HepG2 (cell line): ENCODE results near the gene IRF7. TPM values are rescaled to one million over a fixed set of nuclear protein-coding genes. Genes with fewer than 3 reads are reported as not detected.
A peak's percentile ranks its signal among the peaks of the same experiment; 100 is the strongest.

Experiments
- GATAD1 ChIP-seq: IDR thresholded peaks from 2 replicates; pipeline ENCODE4 v1.6.1; 2016; ENCODE audit warnings: missing genetic modification reagents, missing compliant biosample characterization
- MAFG ChIP-seq: sonication (generic); formaldehyde crosslinking; IDR thresholded peaks from 2 replicates; pipeline ENCODE4 v1.5.1; 2020; ENCODE audit warnings: mild to moderate bottlenecking, missing genetic modification reagents
- ZFYVE20 ChIP-seq: sonication (generic); formaldehyde crosslinking; IDR thresholded peaks from 2 replicates; pipeline ENCODE4 v1.8.0; 2023; ENCODE audit warnings: low read depth, mild to moderate bottlenecking, moderate library complexity, missing genetic modification reagents, borderline replicate concordance
- ZMYM3 ChIP-seq: sonication (generic); formaldehyde crosslinking; IDR thresholded peaks from 2 replicates; pipeline ENCODE4 v1.5.1; 2020; ENCODE audit warnings: mild to moderate bottlenecking, missing genetic modification reagents
- ZNF773 ChIP-seq: sonication (generic); formaldehyde crosslinking; IDR thresholded peaks from 2 replicates; pipeline ENCODE4 v1.4.0; 2020; ENCODE audit warnings: missing genetic modification reagents, borderline replicate concordance
- polyA plus RNA-seq, 8 experiments: library from polyadenylated mRNA; depleted of rRNA in 3 of 8; stranded (reverse) in 7 of 8; unstranded in 1 of 8; fragments of >200 nt; fragmentation: Illumina TruSeq in 4 of 8; extraction: Trizol in 4 of 8; gene quantifications; 2 replicates each; pipeline versions ENCODE4 v1.2.1 to v1.2.3, GENCODE V29; 2011 to 2016; ENCODE audit warnings: low read depth in 4 of 8, missing spikeins in 1 of 8, mixed read lengths in 1 of 8; ENCODE audit not compliant: insufficient read depth in 1 of 8
- total RNA-seq, 5 experiments: library from RNA; depleted of rRNA; stranded (reverse); fragments of >200 nt; fragmentation: Illumina TruSeq; extraction: Trizol; gene quantifications; 2 replicates each; pipeline ENCODE4 v1.2.3, GENCODE V29; 2016; ENCODE audit warnings: low read depth in 1 of 5
- TF ChIP-seq, protein P1 (sequence below): sonication (generic); formaldehyde crosslinking; IDR thresholded peaks from 2 replicates; pipeline ENCODE4 v1.4.0; 2020; ENCODE audit warnings: low read depth, missing genetic modification reagents
- TF ChIP-seq, protein P2 (sequence below): IDR thresholded peaks from 2 replicates; pipeline ENCODE4 v1.6.1; 2016

IRF7 gene
- total and polyA plus RNA-seq, 2 of the 13 experiments (the other 11 are each of a cell fraction or from before 2014, with no cell fraction given), result not detected

DNA sequence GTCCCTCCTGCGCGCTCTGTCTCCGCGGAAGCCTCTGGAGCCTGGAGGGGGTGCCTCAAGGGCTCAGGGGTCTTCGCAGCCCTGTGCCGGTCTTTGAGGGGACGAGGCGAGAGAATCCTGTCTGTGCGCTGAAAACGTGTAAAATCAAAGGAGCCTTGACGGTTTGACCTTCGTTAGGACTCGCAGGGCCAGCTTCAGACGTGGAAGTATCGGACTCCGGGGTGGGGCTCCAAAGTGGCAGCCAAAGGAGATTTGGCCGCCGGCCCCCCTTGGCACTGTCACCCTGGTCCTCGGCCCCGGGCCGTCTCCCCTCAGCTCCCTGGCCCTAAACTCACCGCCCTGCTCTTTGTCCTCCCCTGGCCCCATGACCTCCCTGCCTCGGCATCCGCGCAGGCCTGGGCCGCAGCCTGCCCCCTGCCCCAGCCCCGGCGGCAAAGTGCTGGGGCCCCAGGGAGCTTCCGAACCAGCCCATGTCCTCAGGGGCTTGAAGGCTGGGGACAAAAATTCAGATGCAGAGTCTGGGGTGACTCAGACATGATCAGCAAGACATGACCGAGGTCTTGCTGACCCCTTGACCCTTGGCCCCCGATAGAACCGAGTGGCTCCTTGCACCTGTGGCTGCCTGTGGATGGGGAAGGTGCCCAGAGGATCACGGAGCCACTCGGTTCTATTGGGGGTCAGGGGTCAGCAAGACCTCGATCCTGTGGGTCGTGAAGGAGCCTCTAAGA is 46.4 kb downstream of the IRF7 start (continued):
- TF ChIP-seq, protein P1, sequence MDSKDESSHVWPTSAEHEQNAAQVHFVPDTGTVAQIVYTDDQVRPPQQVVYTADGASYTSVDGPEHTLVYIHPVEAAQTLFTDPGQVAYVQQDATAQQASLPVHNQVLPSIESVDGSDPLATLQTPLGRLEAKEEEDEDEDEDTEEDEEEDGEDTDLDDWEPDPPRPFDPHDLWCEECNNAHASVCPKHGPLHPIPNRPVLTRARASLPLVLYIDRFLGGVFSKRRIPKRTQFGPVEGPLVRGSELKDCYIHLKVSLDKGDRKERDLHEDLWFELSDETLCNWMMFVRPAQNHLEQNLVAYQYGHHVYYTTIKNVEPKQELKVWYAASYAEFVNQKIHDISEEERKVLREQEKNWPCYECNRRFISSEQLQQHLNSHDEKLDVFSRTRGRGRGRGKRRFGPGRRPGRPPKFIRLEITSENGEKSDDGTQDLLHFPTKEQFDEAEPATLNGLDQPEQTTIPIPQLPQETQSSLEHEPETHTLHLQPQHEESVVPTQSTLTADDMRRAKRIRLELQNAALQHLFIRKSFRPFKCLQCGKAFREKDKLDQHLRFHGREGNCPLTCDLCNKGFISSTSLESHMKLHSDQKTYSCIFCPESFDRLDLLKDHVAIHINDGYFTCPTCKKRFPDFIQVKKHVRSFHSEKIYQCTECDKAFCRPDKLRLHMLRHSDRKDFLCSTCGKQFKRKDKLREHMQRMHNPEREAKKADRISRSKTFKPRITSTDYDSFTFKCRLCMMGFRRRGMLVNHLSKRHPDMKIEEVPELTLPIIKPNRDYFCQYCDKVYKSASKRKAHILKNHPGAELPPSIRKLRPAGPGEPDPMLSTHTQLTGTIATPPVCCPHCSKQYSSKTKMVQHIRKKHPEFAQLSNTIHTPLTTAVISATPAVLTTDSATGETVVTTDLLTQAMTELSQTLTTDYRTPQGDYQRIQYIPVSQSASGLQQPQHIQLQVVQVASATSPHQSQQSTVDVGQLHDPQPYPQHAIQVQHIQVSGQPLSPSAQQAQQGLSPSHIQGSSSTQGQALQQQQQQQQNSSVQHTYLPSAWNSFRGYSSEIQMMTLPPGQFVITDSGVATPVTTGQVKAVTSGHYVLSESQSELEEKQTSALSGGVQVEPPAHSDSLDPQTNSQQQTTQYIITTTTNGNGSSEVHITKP (CRISPR knock-in tag), result peak; percentile 84; the same call in 1 of the 2 replicates
- TF ChIP-seq ZMYM3 (CRISPR knock-in tag) (peak; percentile 53; the same call in 1 of the 2 replicates), ZNF773 (CRISPR knock-in tag) (no peak), MAFG (CRISPR knock-in tag) (no peak), GATAD1 (CRISPR knock-in tag) (no peak), ZFYVE20 (CRISPR knock-in tag) (no peak)
- TF ChIP-seq, protein P2, sequence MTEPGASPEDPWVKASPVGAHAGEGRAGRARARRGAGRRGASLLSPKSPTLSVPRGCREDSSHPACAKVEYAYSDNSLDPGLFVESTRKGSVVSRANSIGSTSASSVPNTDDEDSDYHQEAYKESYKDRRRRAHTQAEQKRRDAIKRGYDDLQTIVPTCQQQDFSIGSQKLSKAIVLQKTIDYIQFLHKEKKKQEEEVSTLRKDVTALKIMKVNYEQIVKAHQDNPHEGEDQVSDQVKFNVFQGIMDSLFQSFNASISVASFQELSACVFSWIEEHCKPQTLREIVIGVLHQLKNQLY (CRISPR knock-in tag), result no peak
